IMR-90 (cell line): ENCODE results near the gene SOX6. TPM values are rescaled to one million over a fixed set of nuclear protein-coding genes. Genes with fewer than 3 reads are reported as not detected.

Source experiments
- ATAC-seq: fragments of 200-7000 bp; cut with Tn5 transposase; 2 replicates; pipeline ENCODE4 v1.9.1; 2020; ENCODE audit warnings: low read depth, mild to moderate bottlenecking, moderate library complexity
- BruUV-seq: library from RNA; stranded (reverse); fragments of 400-500 nt; replicated peaks from 2 replicates; lab custom pipeline; 2021; lab: Mats Ljungman, UMichigan
- CTCF ChIA-PET: fragments of 300-600 bp; formaldehyde crosslinking; extraction: SDS; loops from one replicate; lab custom pipeline; 2021; ENCODE audit warnings: antibody characterized with exemption; lab: Yijun Ruan, JAX
- POLR2A ChIA-PET: fragments of 300-600 bp; sonication (Branson Sonifier 250); formaldehyde crosslinking; loops from one replicate; lab custom pipeline; 2022; ENCODE audit warnings: antibody characterized with exemption; ENCODE audit not compliant: unreplicated experiment; lab: Charles Lee
- DNase-seq: peaks from one replicate; pipeline ENCODE4 v3.0.0; 2013
- H2AFZ ChIP-seq: replicated peaks from 2 replicates; pipeline ENCODE3; 2013; ENCODE audit warnings: low read length, mild to moderate bottlenecking; ENCODE audit not compliant: poor library complexity
- H2AK5ac ChIP-seq: 2 replicates; pipeline ENCODE4 v1.6.1; 2013; ENCODE audit warnings: low read depth, low read length, inconsistent platforms
- H2AK9ac ChIP-seq: replicated peaks from 2 replicates; pipeline ENCODE3; 2013; ENCODE audit warnings: mild to moderate bottlenecking, low read depth, low read length, moderate library complexity; ENCODE audit not compliant: poor library complexity
- H2BK120ac ChIP-seq: 2 replicates; pipeline ENCODE4 v1.6.1; 2013; ENCODE audit warnings: low read depth, low read length, inconsistent platforms
- H2BK15ac ChIP-seq: 3 replicates; pipeline ENCODE4 v1.6.1; 2013; ENCODE audit warnings: low read depth, low read length, inconsistent platforms
- H2BK20ac ChIP-seq: 2 replicates; pipeline ENCODE4 v1.6.1; 2013; ENCODE audit warnings: low read depth, mild to moderate bottlenecking, inconsistent platforms, low read length, moderate library complexity
- H2BK5ac ChIP-seq: 2 replicates; pipeline ENCODE4 v1.6.1; 2013; ENCODE audit warnings: mild to moderate bottlenecking, low read depth, low read length, inconsistent platforms; ENCODE audit not compliant: poor library complexity, severe bottlenecking
- H3K14ac ChIP-seq: replicated peaks from 2 replicates; pipeline ENCODE4 v1.6.1; 2013; ENCODE audit warnings: low read depth, low read length, inconsistent platforms
- H3K18ac ChIP-seq: 2 replicates; pipeline ENCODE4 v1.6.1; 2013; ENCODE audit warnings: low read depth, low read length, control low read depth
- H3K23ac ChIP-seq: 2 replicates; pipeline ENCODE4 v1.6.1; 2013; ENCODE audit warnings: low read depth, low read length, inconsistent platforms
- H3K27ac ChIP-seq: 2 replicates; pipeline ENCODE4 v1.5.1; 2013; ENCODE audit warnings: mild to moderate bottlenecking, control low read depth, low read length; ENCODE audit not compliant: insufficient read depth
- H3K27me3 ChIP-seq: 2 replicates; pipeline ENCODE4 v1.6.1; 2013; ENCODE audit warnings: low read length; ENCODE audit not compliant: control insufficient read depth, insufficient read depth
- H3K36me3 ChIP-seq: 2 replicates; pipeline ENCODE4 v1.6.1; 2013; ENCODE audit warnings: low read length, mixed read lengths; ENCODE audit not compliant: control insufficient read depth, insufficient read depth
- H3K4ac ChIP-seq: 2 replicates; pipeline ENCODE4 v1.6.1; 2013; ENCODE audit warnings: low read depth, low read length, inconsistent platforms
- H3K4me1 ChIP-seq: 2 replicates; pipeline ENCODE4 v1.6.1; 2013; ENCODE audit warnings: low read length, mixed read lengths; ENCODE audit not compliant: control insufficient read depth, insufficient read depth
- H3K4me2 ChIP-seq: 2 replicates; pipeline ENCODE4 v1.6.1; 2013; ENCODE audit warnings: low read depth, mild to moderate bottlenecking, control low read depth, low read length, moderate library complexity
- H3K4me3 ChIP-seq: 2 replicates; pipeline ENCODE4 v1.5.1; 2013; ENCODE audit warnings: low read depth, mild to moderate bottlenecking, control low read depth, low read length, moderate library complexity; ENCODE audit not compliant: insufficient read depth
- H3K56ac ChIP-seq: 2 replicates; pipeline ENCODE4 v1.6.1; 2013; ENCODE audit warnings: low read length, inconsistent platforms; ENCODE audit not compliant: insufficient read depth; ENCODE audit errors: extremely low read depth
- H3K79me1 ChIP-seq, 2 experiments: 2 replicates each; pipeline ENCODE4 v1.6.1; 2013; ENCODE audit warnings: low read length in 2 of 2, inconsistent platforms in 1 of 2, low read depth in 1 of 2
- H3K9ac ChIP-seq: 2 replicates; pipeline ENCODE4 v1.6.1; 2013; ENCODE audit warnings: low read depth, low read length, control low read depth
- H3K9me1 ChIP-seq: 2 replicates; pipeline ENCODE4 v1.6.1; 2013; ENCODE audit warnings: low read length, inconsistent platforms; ENCODE audit not compliant: insufficient read depth
- H3K9me3 ChIP-seq: 2 replicates; pipeline ENCODE4 v1.6.1; 2013; ENCODE audit warnings: low read length; ENCODE audit not compliant: control insufficient read depth, insufficient read depth
- H4K20me1 ChIP-seq: 2 replicates; pipeline ENCODE4 v1.6.1; 2013; ENCODE audit warnings: low read length, inconsistent platforms; ENCODE audit not compliant: insufficient read depth
- H4K5ac ChIP-seq: 2 replicates; pipeline ENCODE4 v1.6.1; 2013; ENCODE audit warnings: mild to moderate bottlenecking, low read depth, low read length, control low read depth
- H4K8ac ChIP-seq, 2 experiments: 2 replicates each; pipeline ENCODE4 v1.6.1; 2013; ENCODE audit warnings: low read depth in 2 of 2, low read length in 2 of 2, control low read depth in 1 of 2, inconsistent platforms in 1 of 2
- H4K91ac ChIP-seq: 2 replicates; pipeline ENCODE4 v1.6.1; 2013; ENCODE audit warnings: low read depth, low read length, inconsistent platforms; ENCODE audit not compliant: insufficient read depth
- BHLHE40 ChIP-seq: fragments of 150-350 bp; IDR thresholded peaks from 2 replicates; pipeline ENCODE4 v1.6.1; 2016; ENCODE audit warnings: mild to moderate bottlenecking, low read depth, low read length
- CEBPB ChIP-seq: IDR thresholded peaks from 2 replicates; pipeline ENCODE4 v1.6.1; 2012; ENCODE audit warnings: low read depth, low read length, improper control_type of control experiment
- CHD1 ChIP-seq: IDR thresholded peaks from 2 replicates; pipeline ENCODE4 v1.6.1; 2012; ENCODE audit warnings: low read depth, low read length, improper control_type of control experiment
- CTCF ChIP-seq: conservative IDR thresholded peaks from 2 replicates; pipeline ENCODE4 v1.5.1; 2012; ENCODE audit warnings: mild to moderate bottlenecking, low read depth, low read length, improper control_type of control experiment
- FOS ChIP-seq: fragments of 150-350 bp; IDR thresholded peaks from 2 replicates; pipeline ENCODE4 v1.6.1; 2016; ENCODE audit warnings: low read depth, low read length
- MAFK ChIP-seq: IDR thresholded peaks from 2 replicates; pipeline ENCODE4 v1.6.1; 2012; ENCODE audit warnings: low read depth, low read length, improper control_type of control experiment
- MAZ ChIP-seq: IDR thresholded peaks from 2 replicates; pipeline ENCODE4 v1.6.1; 2012; ENCODE audit warnings: low read depth, mild to moderate bottlenecking, low read length, improper control_type of control experiment, moderate library complexity, borderline replicate concordance
- MXI1 ChIP-seq: IDR thresholded peaks from 2 replicates; pipeline ENCODE4 v1.6.1; 2012; ENCODE audit warnings: low read depth, mild to moderate bottlenecking, low read length, moderate library complexity, borderline replicate concordance
- NFE2L2 ChIP-seq: fragments of 150-350 bp; IDR thresholded peaks from 2 replicates; pipeline ENCODE4 v1.6.1; 2016; ENCODE audit warnings: low read depth, mild to moderate bottlenecking, low read length
- POLR2A ChIP-seq: IDR thresholded peaks from 2 replicates; pipeline ENCODE4 v1.6.1; 2012; ENCODE audit warnings: mild to moderate bottlenecking, low read depth, low read length
- RAD21 ChIP-seq: IDR thresholded peaks from 2 replicates; pipeline ENCODE4 v1.6.1; 2012; ENCODE audit warnings: low read length, improper control_type of control experiment
- RCOR1 ChIP-seq: IDR thresholded peaks from 2 replicates; pipeline ENCODE4 v1.6.1; 2012; ENCODE audit warnings: mild to moderate bottlenecking, low read length, improper control_type of control experiment; ENCODE audit not compliant: insufficient replicate concordance
- RFX5 ChIP-seq: IDR thresholded peaks from 2 replicates; pipeline ENCODE4 v1.8.0; 2012; ENCODE audit warnings: low read depth, mild to moderate bottlenecking, low read length, moderate library complexity
- SMC3 ChIP-seq: fragments of 150-350 bp; IDR thresholded peaks from 2 replicates; pipeline ENCODE4 v1.6.1; 2016; ENCODE audit warnings: low read depth, mild to moderate bottlenecking, antibody characterized with exemption, low read length, moderate library complexity
- WGBS, 2 experiments: methylation state at CpG; one replicate each; pipeline versions ENCODE4 v1.1.5 to v1.1.7; 2013; ENCODE audit warnings: missing lambda C conversion rate in 2 of 2; ENCODE audit not compliant: insufficient read length in 1 of 2; ENCODE audit errors: extremely low coverage in 2 of 2; 5-methylcytosine and 5-hydroxymethylcytosine counted together
- dilution Hi-C: fragments of 300-500 bp; cut with HindIII; formaldehyde crosslinking; loops from one replicate; pipeline ENCODE4 v1.14.3; 2018; ENCODE audit warnings: low sequenced_read_pairs; ENCODE audit not compliant: unreplicated experiment
- in situ Hi-C: fragments of 300-500 bp; cut with MboI; formaldehyde crosslinking; loops from 3 replicates; pipeline ENCODE4 v1.14.3; 2019; ENCODE audit warnings: low sequenced_read_pairs, inconsistent platforms, mixed read lengths
- intact Hi-C: fragments of 100-400 bp; cut with micrococcal nuclease; formaldehyde crosslinking; loops from 2 replicates; pipeline ENCODE4 v1.10.0; 2022
- polyA plus RNA-seq, 3 experiments: library from polyadenylated mRNA; depleted of rRNA; stranded (reverse); fragments of >200 nt; gene quantifications; 2 replicates each; pipeline ENCODE4 v1.2.3, GENCODE V29; 2012; ENCODE audit warnings: low replicate concordance in 1 of 3
- total RNA-seq: library from RNA; depleted of rRNA; stranded (reverse); fragments of >200 nt; gene quantifications from 2 replicates; pipeline ENCODE4 v1.2.3, GENCODE V29; 2012
- TF ChIP-seq, protein P1 (sequence below): fragments of 150-350 bp; IDR thresholded peaks from 2 replicates; pipeline ENCODE4 v1.6.1; 2016; ENCODE audit warnings: low read depth, mild to moderate bottlenecking, low read length, moderate library complexity, borderline replicate concordance
- TF ChIP-seq, protein P2 (sequence below): fragments of 150-350 bp; IDR thresholded peaks from 2 replicates; pipeline ENCODE4 v1.6.1; 2017; ENCODE audit warnings: mild to moderate bottlenecking, antibody characterized with exemption, low read length, low read depth

Gene SOX6
- total and polyA plus RNA-seq, 2 of the 4 experiments (the other 2 are of a cell fraction), result 1.7 to 7.7 TPM

- no peak overlapping the region for H2BK15ac ChIP-seq
- DNase-seq, result no peak
- 0 out of 2 replicates have a peak, but pooled peaks cover 2% of the 10 kb centered on the region for H3K36me3 ChIP-seq
- H3K14ac ChIP-seq, result no peak overlapping the region
- 100% methylated on average over 1 of the region's 2 CpGs; no CpG with 5 or more reads in 1 of the 2 experiments for WGBS, 2 experiments
- no peak overlapping the region for H2BK5ac ChIP-seq
- CTCF ChIA-PET, result no interaction called here
- H3K23ac ChIP-seq, result no peak overlapping the region
- POLR2A ChIA-PET, result no interaction called here
- no peak overlapping the region for H4K8ac ChIP-seq
- no TSS peak for BruUV-seq
- 0 out of 2 replicates have a peak, but pooled peaks cover 4% of the 10 kb centered on the region for H3K9me1 ChIP-seq
- no peak overlapping the region for H3K4ac ChIP-seq
- H4K5ac ChIP-seq, result no peak overlapping the region
- H2BK120ac ChIP-seq, result no peak overlapping the region
- H3K4me3 ChIP-seq, result no peak overlapping the region
- in situ Hi-C loops, result no loop called here
- H2AK5ac ChIP-seq, result no peak overlapping the region
- H3K9ac ChIP-seq, result no peak overlapping the region
- dilution Hi-C loops, result no loop called here
- no peak overlapping the region for H3K56ac ChIP-seq
- H2AK9ac ChIP-seq, result no peak overlapping the region
- no peak overlapping the region for H3K4me2 ChIP-seq
- TF ChIP-seq CHD1, result no peak
- TF ChIP-seq MXI1, result no peak
- TF ChIP-seq POLR2A, result no peak
- TF ChIP-seq MAFK, result no peak
- no peak for TF ChIP-seq RAD21
- no peak for TF ChIP-seq NFE2L2
- TF ChIP-seq, protein P1, sequence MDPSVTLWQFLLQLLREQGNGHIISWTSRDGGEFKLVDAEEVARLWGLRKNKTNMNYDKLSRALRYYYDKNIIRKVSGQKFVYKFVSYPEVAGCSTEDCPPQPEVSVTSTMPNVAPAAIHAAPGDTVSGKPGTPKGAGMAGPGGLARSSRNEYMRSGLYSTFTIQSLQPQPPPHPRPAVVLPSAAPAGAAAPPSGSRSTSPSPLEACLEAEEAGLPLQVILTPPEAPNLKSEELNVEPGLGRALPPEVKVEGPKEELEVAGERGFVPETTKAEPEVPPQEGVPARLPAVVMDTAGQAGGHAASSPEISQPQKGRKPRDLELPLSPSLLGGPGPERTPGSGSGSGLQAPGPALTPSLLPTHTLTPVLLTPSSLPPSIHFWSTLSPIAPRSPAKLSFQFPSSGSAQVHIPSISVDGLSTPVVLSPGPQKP, result no peak
- no peak for TF ChIP-seq MAZ
- no peak for TF ChIP-seq RFX5
- no peak for TF ChIP-seq BHLHE40
- no peak for TF ChIP-seq CTCF
- no peak for TF ChIP-seq SMC3
- TF ChIP-seq RCOR1, result no peak
- TF ChIP-seq FOS, result no peak
- TF ChIP-seq, protein P2, sequence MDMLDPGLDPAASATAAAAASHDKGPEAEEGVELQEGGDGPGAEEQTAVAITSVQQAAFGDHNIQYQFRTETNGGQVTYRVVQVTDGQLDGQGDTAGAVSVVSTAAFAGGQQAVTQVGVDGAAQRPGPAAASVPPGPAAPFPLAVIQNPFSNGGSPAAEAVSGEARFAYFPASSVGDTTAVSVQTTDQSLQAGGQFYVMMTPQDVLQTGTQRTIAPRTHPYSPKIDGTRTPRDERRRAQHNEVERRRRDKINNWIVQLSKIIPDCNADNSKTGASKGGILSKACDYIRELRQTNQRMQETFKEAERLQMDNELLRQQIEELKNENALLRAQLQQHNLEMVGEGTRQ, result no peak
- TF ChIP-seq CEBPB, result no peak
- H3K79me1 ChIP-seq, result no peaks in the 10 kb centered on the region
- no peak overlapping the region for H3K27ac ChIP-seq
- H2BK20ac ChIP-seq, result no peak overlapping the region
- no peak overlapping the region for H2AFZ ChIP-seq
- 0 out of 2 replicates have a peak, but pooled peaks cover 2% of the 10 kb centered on the region for H3K4me1 ChIP-seq
- H3K9me3 ChIP-seq, result no peaks in the 10 kb centered on the region
- no peaks in the 10 kb centered on the region for H3K27me3 ChIP-seq
- no peak for ATAC-seq
- H3K18ac ChIP-seq, result no peak overlapping the region
- H4K91ac ChIP-seq, result no peak overlapping the region
- no peaks in the 10 kb centered on the region for H4K20me1 ChIP-seq
- intact Hi-C loops, result no loop called here
Observed at GRCh38 chr11:16026849-16027248, 329.5 kb downstream of the SOX6 start.
